ENCODE results near the gene AGPAT4. TPM values are rescaled to one million over a fixed set of nuclear protein-coding genes. Genes with fewer than 3 reads are reported as not detected.

Gene AGPAT4
- total RNA-seq, 1 donor from 2014 or later = 4.7 TPM

GRCh38 chr6:161103475-161103874, 170.4 kb downstream of the AGPAT4 start:
- ATAC-seq (ENCODE audit: low read depth) = no peak
- no peaks in the 10 kb centered on the region for H3K27me3 Mint-ChIP-seq
- no peak overlapping the region for H3K27ac Mint-ChIP-seq
- ChIA-PET CTCF (no interaction called here), POLR2A (no interaction called here)
- H3K4me3 Mint-ChIP-seq = no peak overlapping the region
- no peak for DNase-seq
- H3K9me3 Mint-ChIP-seq = no peaks in the 10 kb centered on the region
- no peaks in the 10 kb centered on the region for H3K4me1 Mint-ChIP-seq
- no peak for TF ChIP-seq CTCF (IDR thresholded peaks at IDR 0.05)
- peaks cover 74% of the 10 kb centered on the region for H3K36me3 Mint-ChIP-seq (ENCODE audit: low read depth)
- intact Hi-C loops (cut with micrococcal nuclease) = no loop called here

- H3K4me3 Mint-ChIP-seq = no peak overlapping the region
- H3K4me1 Mint-ChIP-seq = no peaks in the 10 kb centered on the region
- H3K27ac Mint-ChIP-seq = no peak overlapping the region
- no peak for TF ChIP-seq CTCF (IDR thresholded peaks at IDR 0.05)
- no peaks in the 10 kb centered on the region for H3K27me3 Mint-ChIP-seq
- intact Hi-C loops (cut with micrococcal nuclease) = loop anchor here (1.0 kb wide), 1 partner anchor 270 kb away; no protein-coding TSS in a partner anchor
- H3K36me3 Mint-ChIP-seq (ENCODE audit: low read depth) = peaks cover 71% of the 10 kb centered on the region
- POLR2A ChIA-PET = no interaction called here
- no peak for ATAC-seq (ENCODE audit: low read depth)
- no peak for DNase-seq
- H3K9me3 Mint-ChIP-seq = no peaks in the 10 kb centered on the region
- CTCF ChIA-PET = interaction anchor here (1.3 to 1.7 kb wide), 2 partner anchors 171 to 269 kb away, joined by 3 to 8 read pairs; no protein-coding TSS in a partner anchor
Measured at GRCh38 chr6:161101517-161101916, 172.3 kb downstream of the AGPAT4 start.

- POLR2A ChIA-PET = no interaction called here
- no peaks in the 10 kb centered on the region for H3K4me1 Mint-ChIP-seq
- no peak for TF ChIP-seq CTCF (IDR thresholded peaks at IDR 0.05)
- no peak for ATAC-seq (ENCODE audit: low read depth)
- CTCF ChIA-PET = no interaction called here
- peaks cover 68% of the 10 kb centered on the region for H3K36me3 Mint-ChIP-seq (ENCODE audit: low read depth)
- DNase-seq = no peak
- H3K4me3 Mint-ChIP-seq = no peak overlapping the region
- intact Hi-C loops (cut with micrococcal nuclease) = no loop called here
- H3K9me3 Mint-ChIP-seq = no peaks in the 10 kb centered on the region
- no peak overlapping the region for H3K27ac Mint-ChIP-seq
- no peaks in the 10 kb centered on the region for H3K27me3 Mint-ChIP-seq
Measured at GRCh38 chr6:161100072-161100471, 173.8 kb downstream of the AGPAT4 start.

- no peak for ATAC-seq (ENCODE audit: low read depth)
- H3K27me3 Mint-ChIP-seq = no peaks in the 10 kb centered on the region
- TF ChIP-seq CTCF (IDR thresholded peaks at IDR 0.05) = no peak
- H3K27ac Mint-ChIP-seq = no peak overlapping the region
- ChIA-PET POLR2A (no interaction called here), CTCF (no interaction called here)
- H3K4me3 Mint-ChIP-seq = no peak overlapping the region
- H3K9me3 Mint-ChIP-seq = no peaks in the 10 kb centered on the region
- intact Hi-C loops (cut with micrococcal nuclease) = no loop called here
- H3K4me1 Mint-ChIP-seq = no peaks in the 10 kb centered on the region
- no peak for DNase-seq
- peaks cover 78% of the 10 kb centered on the region for H3K36me3 Mint-ChIP-seq (ENCODE audit: low read depth)
Measured at GRCh38 chr6:161095916-161096315, 177.9 kb downstream of the AGPAT4 start.

- no peak for DNase-seq
- ATAC-seq (ENCODE audit: low read depth) = no peak
- TF ChIP-seq CTCF (IDR thresholded peaks at IDR 0.05) = no peak
- H3K9me3 Mint-ChIP-seq = no peaks in the 10 kb centered on the region
- H3K4me1 Mint-ChIP-seq = no peaks in the 10 kb centered on the region
- no peak overlapping the region for H3K4me3 Mint-ChIP-seq
- ChIA-PET CTCF (no interaction called here), POLR2A (no interaction called here)
- intact Hi-C loops (cut with micrococcal nuclease) = no loop called here
- H3K27ac Mint-ChIP-seq = no peak overlapping the region
- no peaks in the 10 kb centered on the region for H3K27me3 Mint-ChIP-seq
- H3K36me3 Mint-ChIP-seq (ENCODE audit: low read depth) = peaks cover 78% of the 10 kb centered on the region
Measured at GRCh38 chr6:161094955-161095354, 178.9 kb downstream of the AGPAT4 start.

All from activated B cell treated with CpG ODN at 0.5 μM for 24 hours (primary cell).